Measurements from ENCODE around the gene NMRK1. TPM values are rescaled to one million over a fixed set of nuclear protein-coding genes. Genes with fewer than 3 reads are reported as not detected.

The NMRK1 gene
- total RNA-seq, 1 donor from 2014 or later, result 22.0 TPM

GRCh38 chr9:75071530-75072122, 16.3 kb downstream of the NMRK1 start:
- H3K27me3 ChIP-seq, result no peaks in the 10 kb centered on the region
- TF ChIP-seq CTCF (IDR thresholded peaks at IDR 0.05), result no peak
- peaks cover 5 to 28% of the 10 kb centered on the region in 2 donors for H3K36me3 ChIP-seq
- no peak for DNase-seq (ENCODE audit: low spot score in 2 of 2)
- no peak overlapping the region for H3K4me3 ChIP-seq
- H3K27ac ChIP-seq, result no peak overlapping the region
- H3K4me1 ChIP-seq, result no peaks in the 10 kb centered on the region
- intact Hi-C loops (cut with DNase I), result no loop called here
- no peaks in the 10 kb centered on the region for H3K9me3 ChIP-seq

GRCh38 chr9:75069171-75069570, 18.8 kb downstream of the NMRK1 start:
- no peaks in the 10 kb centered on the region for H3K9me3 ChIP-seq
- H3K4me3 ChIP-seq, result no peak overlapping the region
- H3K27me3 ChIP-seq, result no peaks in the 10 kb centered on the region
- TF ChIP-seq CTCF (IDR thresholded peaks at IDR 0.05), result no peak
- intact Hi-C loops (cut with DNase I), result no loop called here
- peaks cover 5 to 25% of the 10 kb centered on the region in 2 donors for H3K36me3 ChIP-seq
- no peaks in the 10 kb centered on the region for H3K4me1 ChIP-seq
- no peak overlapping the region for H3K27ac ChIP-seq
- DNase-seq (ENCODE audit: low spot score in 2 of 2), result no peak

- H3K4me3 ChIP-seq, result no peak overlapping the region
- H3K9me3 ChIP-seq, result no peaks in the 10 kb centered on the region
- H3K27me3 ChIP-seq, result no peaks in the 10 kb centered on the region
- intact Hi-C loops (cut with DNase I), result no loop called here
- H3K36me3 ChIP-seq, result peaks cover 5 to 25% of the 10 kb centered on the region in 2 donors
- no peaks in the 10 kb centered on the region for H3K4me1 ChIP-seq
- no peak overlapping the region for H3K27ac ChIP-seq
- no peak for TF ChIP-seq CTCF (IDR thresholded peaks at IDR 0.05)
- no peak for DNase-seq (ENCODE audit: low spot score in 2 of 2)
These were observed 20.1 kb downstream of the NMRK1 start for GRCh38 chr9:75067894-75068293.

GRCh38 chr9:75065510-75065909, 22.4 kb downstream of the NMRK1 start:
- H3K27me3 ChIP-seq, result no peaks in the 10 kb centered on the region
- peaks cover 6 to 29% of the 10 kb centered on the region in 2 donors for H3K36me3 ChIP-seq
- no peak for TF ChIP-seq CTCF (IDR thresholded peaks at IDR 0.05)
- H3K27ac ChIP-seq, result no peak overlapping the region
- intact Hi-C loops (cut with DNase I), result no loop called here
- H3K9me3 ChIP-seq, result no peaks in the 10 kb centered on the region
- H3K4me3 ChIP-seq, result no peak overlapping the region
- H3K4me1 ChIP-seq, result no peaks in the 10 kb centered on the region
- DNase-seq (ENCODE audit: low spot score in 2 of 2), result no peak

- DNase-seq (ENCODE audit: low spot score in 2 of 2), result no peak
- no peaks in the 10 kb centered on the region for H3K4me1 ChIP-seq
- H3K4me3 ChIP-seq, result no peak overlapping the region
- H3K9me3 ChIP-seq, result no peaks in the 10 kb centered on the region
- H3K27ac ChIP-seq, result no peak overlapping the region
- TF ChIP-seq CTCF (IDR thresholded peaks at IDR 0.05), result no peak
- H3K27me3 ChIP-seq, result no peaks in the 10 kb centered on the region
- intact Hi-C loops (cut with DNase I), result no loop called here
- peaks cover 6 to 29% of the 10 kb centered on the region in 2 donors for H3K36me3 ChIP-seq
These were observed 23.5 kb downstream of the NMRK1 start for GRCh38 chr9:75064307-75065025.
